ENCODE results near the gene SUPT4H1. TPM values are rescaled to one million over a fixed set of nuclear protein-coding genes. Genes with fewer than 3 reads are reported as not detected.

Gene SUPT4H1
- total RNA-seq, 1 donor from 2014 or later = 82.1 TPM

- H3K4me3 Mint-ChIP-seq (ENCODE audit: unreplicated experiment) = no peak overlapping the region
- peak overlapping the region; percentile 44 for H3K27ac Mint-ChIP-seq (ENCODE audit: unreplicated experiment)
- peaks cover 6% of the 10 kb centered on the region for H3K27me3 Mint-ChIP-seq (ENCODE audit: unreplicated experiment)
- H3K36me3 Mint-ChIP-seq (ENCODE audit: unreplicated experiment) = no peaks in the 10 kb centered on the region
- H3K9me3 Mint-ChIP-seq (ENCODE audit: unreplicated experiment) = peaks cover 6% of the 10 kb centered on the region
- TF ChIP-seq CTCF (IDR thresholded peaks at IDR 0.05; ENCODE audit: partially characterized antibody, unreplicated experiment) = no peak
- DNase-seq = peak; percentile 52
- H3K4me1 Mint-ChIP-seq (ENCODE audit: low read depth, unreplicated experiment) = peaks cover 20% of the 10 kb centered on the region
Observed at GRCh38 chr17:58337600-58338453, 14.2 kb downstream of the SUPT4H1 start.

- no peak overlapping the region for H3K4me3 Mint-ChIP-seq (ENCODE audit: unreplicated experiment)
- DNase-seq = no peak
Observed at GRCh38 chr17:58337210-58337599, 14.8 kb downstream of the SUPT4H1 start.

DNA sequence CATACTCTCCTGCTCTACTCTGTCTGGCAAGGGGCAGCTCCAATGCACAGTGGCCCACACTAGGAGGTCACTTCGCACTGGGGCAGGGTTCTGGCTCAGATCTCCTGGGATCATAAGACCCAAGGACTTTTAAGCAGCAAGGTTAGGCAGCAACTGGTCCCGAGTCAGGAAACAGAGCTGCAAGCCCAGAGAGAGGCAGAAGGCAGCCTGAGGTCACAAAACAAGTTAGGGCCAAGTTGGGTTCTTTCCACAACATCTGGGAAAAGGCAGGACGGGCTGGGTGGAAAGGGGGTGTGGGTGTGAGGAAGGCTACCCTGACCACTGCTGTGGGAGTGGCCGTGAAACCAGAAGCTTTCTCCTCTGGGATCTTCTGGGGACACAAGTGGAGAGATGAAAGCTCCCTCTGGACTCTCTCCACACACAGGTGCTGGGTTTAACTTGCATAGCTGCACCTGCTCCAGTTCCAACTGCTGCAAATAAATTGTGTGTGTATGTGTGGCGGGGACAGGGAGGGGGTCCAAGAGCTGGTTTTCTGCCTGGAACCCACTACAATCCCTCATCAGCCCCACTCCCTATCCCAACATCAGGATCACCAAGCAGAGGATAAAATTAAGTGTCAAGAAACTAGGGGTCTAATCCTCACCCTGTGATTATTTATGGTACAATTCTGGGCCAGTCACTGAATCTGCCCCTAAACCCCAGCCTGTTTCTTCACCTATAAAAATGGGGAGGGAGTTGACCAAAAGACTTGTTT, 15.4 kb downstream of the SUPT4H1 start:
- no peak for DNase-seq
- no peak overlapping the region for H3K4me3 Mint-ChIP-seq (ENCODE audit: unreplicated experiment)
- H3K36me3 Mint-ChIP-seq (ENCODE audit: unreplicated experiment) = no peaks in the 10 kb centered on the region
- peak overlapping the region; percentile 59 for H3K27ac Mint-ChIP-seq (ENCODE audit: unreplicated experiment)
- peaks cover 6% of the 10 kb centered on the region for H3K27me3 Mint-ChIP-seq (ENCODE audit: unreplicated experiment)
- peaks cover 6% of the 10 kb centered on the region for H3K9me3 Mint-ChIP-seq (ENCODE audit: unreplicated experiment)
- H3K4me1 Mint-ChIP-seq (ENCODE audit: low read depth, unreplicated experiment) = peaks cover 20% of the 10 kb centered on the region
- TF ChIP-seq CTCF (IDR thresholded peaks at IDR 0.05; ENCODE audit: partially characterized antibody, unreplicated experiment) = no peak

More at GRCh38 chr17:58337210-58337599, 14.8 kb downstream of the SUPT4H1 start:
- H3K9me3 Mint-ChIP-seq (ENCODE audit: unreplicated experiment) = peaks cover 6% of the 10 kb centered on the region
- peaks cover 20% of the 10 kb centered on the region for H3K4me1 Mint-ChIP-seq (ENCODE audit: low read depth, unreplicated experiment)
- H3K27me3 Mint-ChIP-seq (ENCODE audit: unreplicated experiment) = peaks cover 6% of the 10 kb centered on the region
- no peak for TF ChIP-seq CTCF (IDR thresholded peaks at IDR 0.05; ENCODE audit: partially characterized antibody, unreplicated experiment)
- peak overlapping the region; percentile 44 for H3K27ac Mint-ChIP-seq (ENCODE audit: unreplicated experiment)
- no peaks in the 10 kb centered on the region for H3K36me3 Mint-ChIP-seq (ENCODE audit: unreplicated experiment)

DNA sequence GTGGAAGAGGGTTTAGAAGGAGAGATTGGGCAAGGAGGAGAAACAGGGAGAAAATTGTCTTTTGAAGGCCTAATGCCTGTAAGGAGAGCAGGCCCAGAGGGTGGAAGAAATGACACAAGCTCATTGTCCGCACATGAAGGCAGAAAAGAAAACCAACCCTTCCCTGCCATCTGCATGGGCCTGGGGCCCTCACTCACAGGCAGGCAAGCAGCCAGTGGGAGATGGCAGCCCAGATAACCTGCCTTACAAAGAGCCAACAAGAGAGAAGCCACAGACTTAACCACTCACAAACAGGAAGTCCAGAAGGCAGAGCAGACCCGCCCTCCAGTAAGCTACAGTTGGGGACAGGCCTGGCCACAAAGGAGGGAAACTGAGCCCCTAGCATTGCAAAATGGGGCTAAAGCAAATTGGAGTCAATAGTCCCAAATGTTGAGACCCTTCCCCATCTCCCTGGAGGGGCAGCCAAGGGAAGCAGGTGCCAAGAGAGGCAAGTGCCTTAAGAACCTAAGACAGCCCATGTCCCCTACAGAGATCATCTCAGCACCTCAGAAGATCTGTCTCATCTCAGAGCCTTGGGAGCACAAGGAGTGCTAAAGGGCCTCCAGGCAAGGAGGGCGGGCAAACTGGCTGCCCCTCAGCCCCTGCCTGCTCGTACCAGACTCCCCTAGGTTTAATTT, 16.1 kb downstream of the SUPT4H1 start:
- no peaks in the 10 kb centered on the region for H3K36me3 Mint-ChIP-seq (ENCODE audit: unreplicated experiment)
- peaks cover 6% of the 10 kb centered on the region for H3K9me3 Mint-ChIP-seq (ENCODE audit: unreplicated experiment)
- peaks cover 20% of the 10 kb centered on the region for H3K4me1 Mint-ChIP-seq (ENCODE audit: low read depth, unreplicated experiment)
- DNase-seq = no peak
- peak overlapping the region; percentile 31 for H3K4me3 Mint-ChIP-seq (ENCODE audit: unreplicated experiment)
- peaks cover 6% of the 10 kb centered on the region for H3K27me3 Mint-ChIP-seq (ENCODE audit: unreplicated experiment)
- no peak for TF ChIP-seq CTCF (IDR thresholded peaks at IDR 0.05; ENCODE audit: partially characterized antibody, unreplicated experiment)
- peak overlapping the region; percentile 54 for H3K27ac Mint-ChIP-seq (ENCODE audit: unreplicated experiment)

All from glutamatergic neuron (in vitro differentiated cells).